GM19372 (cell line): Measurements from ENCODE around the gene IPO11.
"Not testable (repeated sequence)": the region's sequence is repeated elsewhere in the genome, so short reads cannot be mapped to it uniquely, and the experiment has no call there.

Experiments
- ATAC-seq: cut with Tn5 transposase; IDR thresholded peaks from one replicate; pipeline ENCODE4 v1.9.1; 2021; ENCODE audit warnings: mild to moderate bottlenecking, low read depth, moderate library complexity; ENCODE audit not compliant: unreplicated experiment

IPO11 gene

DNA sequence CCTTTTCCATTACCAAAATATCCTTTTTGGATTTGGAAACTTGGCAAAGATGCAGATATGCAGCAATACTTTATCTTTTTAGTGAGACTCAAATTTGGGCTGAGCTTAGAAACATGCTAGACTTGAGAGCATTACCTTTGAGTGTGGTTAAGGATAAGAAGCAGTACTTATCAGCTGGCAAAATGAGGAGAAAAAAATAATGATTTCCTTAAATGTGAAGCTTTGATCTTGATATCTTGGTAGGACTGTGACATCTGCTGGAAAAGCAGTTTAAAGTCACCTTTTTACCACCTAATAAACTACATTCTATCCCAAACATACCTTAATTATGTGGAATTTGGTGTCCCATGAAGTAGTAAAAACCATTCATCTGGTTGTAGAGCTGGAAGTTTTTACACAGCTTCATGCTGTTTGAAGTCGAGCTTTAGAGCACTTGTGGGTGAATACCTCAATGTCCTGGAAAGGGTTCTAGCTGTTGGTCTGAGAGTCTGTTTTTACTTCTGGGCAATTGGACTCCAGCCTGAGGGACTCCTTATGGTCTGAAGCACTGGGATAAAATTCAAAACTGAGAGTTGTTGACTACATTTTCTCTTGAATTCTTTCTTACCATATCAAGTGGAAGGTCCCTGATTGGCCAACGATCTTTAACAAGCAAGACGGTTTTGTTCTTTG lies 219.5 kb downstream of the IPO11 start:
- no peak for ATAC-seq

DNA sequence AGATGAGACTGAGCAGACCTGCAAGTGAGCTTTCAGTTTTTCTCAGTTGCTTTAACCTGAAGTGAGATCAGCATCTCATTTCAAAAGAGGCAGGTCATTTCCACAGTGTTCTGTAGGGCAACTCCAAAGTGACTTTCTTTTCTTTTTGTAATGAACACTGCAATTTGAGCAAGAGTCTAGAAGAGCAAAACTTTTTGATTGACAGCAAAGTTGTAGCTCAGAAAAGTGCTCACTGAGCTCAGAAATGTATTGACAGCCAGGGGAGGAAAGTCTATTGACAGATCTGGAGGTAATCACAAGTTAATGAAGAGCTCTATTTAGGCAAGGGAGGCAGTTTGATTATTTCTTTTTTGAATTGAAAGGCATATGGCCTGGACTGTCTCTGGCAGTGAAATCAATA lies 220.7 kb downstream of the IPO11 start:
- ATAC-seq: no peak

DNA sequence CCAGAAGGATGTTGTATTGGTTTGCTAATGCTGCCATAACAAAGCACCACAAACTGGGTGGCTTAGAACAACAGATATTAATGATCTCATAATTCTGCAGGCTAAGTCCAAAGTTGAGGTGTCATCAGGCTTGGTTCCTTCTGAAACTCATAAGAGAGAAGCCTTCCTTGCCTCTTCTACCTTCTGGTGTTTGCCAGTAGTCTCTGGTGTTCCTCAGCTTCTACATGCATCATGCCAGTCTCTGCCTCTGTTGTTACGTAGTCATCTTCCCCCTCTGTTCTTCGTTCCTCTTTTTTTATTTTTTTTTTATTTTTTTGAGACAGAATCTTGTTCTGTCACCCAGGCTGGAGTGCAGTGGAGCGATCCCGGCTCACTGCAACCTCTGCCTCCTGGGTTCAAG lies 227.9 kb downstream of the IPO11 start:
- no peak for ATAC-seq

DNA sequence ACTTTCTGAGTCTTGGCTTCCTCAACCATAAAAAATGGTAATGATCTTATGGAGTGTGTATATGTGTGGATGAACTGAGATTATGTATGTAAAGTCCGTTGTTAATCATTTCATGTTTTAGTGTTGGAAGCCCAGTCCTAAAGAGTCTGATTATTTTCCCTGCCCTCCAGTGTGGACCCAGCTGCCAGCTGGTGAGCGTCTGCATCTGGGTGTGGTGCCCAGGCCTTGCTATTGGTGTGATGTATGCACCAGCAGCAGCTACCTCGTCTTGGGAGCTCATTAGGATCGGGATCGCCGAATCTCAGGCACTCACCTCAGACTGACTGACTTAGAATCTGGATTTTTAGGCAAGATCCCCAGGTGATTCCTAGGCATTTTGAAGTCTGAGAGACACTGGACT lies 229.9 kb downstream of the IPO11 start:
- ATAC-seq: no peak

DNA sequence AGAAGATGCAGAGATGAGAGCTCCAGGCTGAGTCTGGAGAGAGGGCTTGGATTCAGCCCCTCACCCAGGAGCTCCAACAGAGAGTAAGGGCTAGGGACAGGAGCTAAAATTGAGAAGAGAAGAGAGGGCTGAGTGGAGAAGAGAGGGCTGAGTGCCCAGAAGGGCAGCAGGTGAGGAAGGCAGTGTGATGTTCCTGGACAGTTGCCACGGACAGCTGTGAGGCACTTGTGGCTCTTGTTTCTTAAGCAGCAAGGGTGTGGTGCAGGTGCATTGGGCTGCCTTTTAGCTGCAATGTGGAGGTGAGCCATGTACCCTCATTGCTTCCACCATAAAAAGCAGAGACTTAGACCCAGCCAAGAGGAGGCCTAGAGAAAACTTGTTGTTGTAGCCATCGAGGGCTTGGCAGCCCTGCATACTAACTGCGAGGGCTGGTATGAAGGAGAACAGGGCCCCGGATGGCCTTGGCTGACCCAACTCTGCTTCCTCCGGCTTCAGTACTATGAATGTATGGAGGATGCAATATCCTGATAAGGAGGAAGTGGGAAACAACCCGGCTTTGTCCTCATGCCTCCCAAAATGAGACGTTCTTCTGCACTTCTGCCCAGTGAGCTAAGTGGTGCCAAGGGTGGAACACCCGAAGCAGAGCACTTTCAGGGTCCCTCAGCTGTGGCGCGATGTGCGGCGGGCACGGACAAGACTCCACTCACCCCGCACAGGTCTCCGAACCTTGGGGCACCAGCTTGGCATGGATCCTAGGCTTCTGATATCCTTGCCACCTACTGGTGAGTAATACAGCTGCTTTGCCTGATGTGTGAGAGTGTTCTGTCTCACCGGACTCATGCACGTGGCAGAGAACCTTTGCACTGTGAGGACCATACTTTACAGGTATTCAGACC lies 231.2 kb downstream of the IPO11 start:
- no peak for ATAC-seq

DNA sequence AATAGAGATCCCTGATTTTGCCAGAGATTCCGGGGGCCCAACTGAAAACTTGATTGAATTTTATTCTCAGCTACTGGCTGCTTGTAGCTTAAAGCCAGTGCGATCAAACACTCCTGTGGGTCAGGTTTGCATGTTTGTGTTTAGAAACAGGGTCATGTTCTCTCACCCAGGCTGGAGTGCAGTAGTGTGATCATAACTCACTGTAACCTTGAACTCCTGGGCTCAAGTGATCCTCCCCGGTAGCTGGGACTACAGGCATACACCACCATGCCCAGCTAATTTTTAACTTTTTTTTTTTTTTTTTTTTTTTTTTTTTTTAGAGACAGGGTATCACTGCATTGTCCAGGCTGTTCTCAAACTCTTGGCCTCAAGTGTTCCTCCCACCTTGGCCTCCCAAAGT lies 232.7 kb downstream of the IPO11 start:
- no peak for ATAC-seq

DNA sequence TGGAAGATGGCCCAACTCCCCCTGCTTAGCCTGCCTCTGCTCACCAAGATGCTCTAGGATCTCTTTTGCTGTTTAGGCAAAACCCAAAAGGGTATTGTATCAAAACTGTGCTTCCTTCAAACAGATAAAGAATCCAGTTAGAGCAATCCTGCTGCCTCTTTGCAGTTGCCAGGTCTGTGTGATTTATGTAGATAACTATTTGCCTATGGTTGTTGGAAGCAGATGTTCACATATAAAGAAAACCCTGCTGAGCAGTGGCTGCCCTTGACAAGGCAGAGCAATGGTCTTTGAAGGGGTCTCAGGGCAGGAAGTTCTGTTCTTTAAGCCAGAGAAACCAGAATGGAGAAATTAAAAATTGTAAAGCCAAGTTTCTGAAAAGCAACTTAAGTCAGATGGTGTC lies 234.7 kb downstream of the IPO11 start:
- ATAC-seq: no peak

DNA sequence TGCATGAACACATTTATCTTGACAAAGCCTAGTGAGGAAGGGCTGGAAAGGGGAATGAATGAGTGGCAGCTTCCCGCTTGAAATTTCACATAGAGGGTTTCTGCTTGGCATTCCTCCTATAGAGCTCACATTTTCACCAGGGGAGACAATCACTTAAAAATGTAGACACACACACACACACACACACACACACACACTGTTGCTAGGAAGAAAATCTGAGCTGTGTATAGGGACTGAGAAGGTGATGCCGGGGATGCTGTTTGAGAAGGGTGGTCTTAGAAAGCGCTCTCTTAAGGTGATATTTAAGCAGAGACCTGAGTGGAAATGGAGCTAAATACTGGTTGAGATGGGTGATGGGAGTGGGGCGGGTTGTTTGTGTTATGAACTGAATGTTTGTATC lies 236.5 kb downstream of the IPO11 start:
- no peak for ATAC-seq

DNA sequence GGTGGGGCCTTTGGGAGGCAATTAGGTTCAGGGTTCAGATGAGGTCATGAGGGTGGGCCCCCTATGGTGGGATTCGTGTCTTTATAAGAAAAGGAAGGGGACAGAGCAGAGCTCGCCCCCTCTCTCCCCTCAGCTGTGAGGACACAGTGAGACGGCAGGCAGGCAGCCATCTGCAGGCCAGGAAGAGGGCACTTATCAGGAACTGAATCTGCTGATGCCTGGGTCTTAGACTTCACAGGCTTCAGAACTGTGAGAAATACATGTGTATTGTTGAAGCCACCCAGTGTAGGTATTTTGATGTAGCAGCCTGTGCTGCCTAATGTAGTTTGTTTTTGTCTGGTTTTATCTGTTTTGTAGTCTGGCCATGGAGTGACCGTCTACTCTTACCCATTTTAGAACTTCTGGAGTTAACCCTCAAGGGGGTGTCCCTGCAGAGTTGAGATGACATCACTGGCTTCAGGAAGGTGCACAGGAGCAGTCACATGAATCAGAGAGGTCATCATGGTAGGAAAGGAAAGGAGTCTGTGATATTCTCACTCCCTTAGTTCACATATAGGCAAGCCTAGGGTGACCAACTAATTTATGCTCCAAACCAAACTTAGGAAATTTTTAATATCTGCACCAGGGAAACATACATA lies 237.0 kb downstream of the IPO11 start:
- no peak for ATAC-seq

DNA sequence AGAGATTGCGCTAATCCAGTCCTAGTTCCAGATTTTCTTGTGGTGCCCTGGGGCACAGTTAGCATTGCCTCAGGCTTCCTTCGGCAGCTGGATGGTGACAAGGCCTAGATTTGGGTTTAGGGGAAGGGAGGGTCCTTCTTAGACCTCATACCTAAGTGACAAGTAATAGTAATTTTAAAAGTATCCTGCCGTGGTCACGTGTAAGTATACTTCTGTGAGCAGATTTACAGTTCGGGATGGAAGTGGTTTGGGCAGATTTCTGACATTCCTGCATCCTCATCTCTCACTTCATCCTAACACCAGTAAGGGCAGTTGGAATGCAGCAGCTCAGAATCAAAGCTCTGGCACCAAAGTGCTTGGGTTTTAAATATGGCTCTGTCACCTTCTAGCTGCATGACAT lies 237.6 kb downstream of the IPO11 start:
- no peak for ATAC-seq

DNA sequence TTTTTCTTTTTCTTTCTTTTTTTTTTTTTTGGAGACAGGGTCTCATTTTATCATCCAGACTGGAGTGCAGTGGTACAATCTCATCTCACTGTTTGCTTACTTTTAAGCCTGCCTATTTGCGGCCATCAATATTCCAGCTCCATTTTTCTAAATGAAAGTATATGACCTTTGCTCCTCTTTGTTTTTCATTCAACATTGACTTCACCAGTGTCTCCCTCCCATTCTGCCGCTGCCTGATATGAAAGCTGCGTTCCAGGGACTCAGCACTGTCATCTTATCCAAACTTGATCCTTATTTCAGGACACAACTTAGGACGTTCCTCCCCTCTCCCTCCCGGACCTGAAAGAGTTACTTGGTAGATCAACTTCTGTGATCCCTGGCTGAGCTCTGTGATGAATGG lies 239.7 kb downstream of the IPO11 start:
- no peak for ATAC-seq

DNA sequence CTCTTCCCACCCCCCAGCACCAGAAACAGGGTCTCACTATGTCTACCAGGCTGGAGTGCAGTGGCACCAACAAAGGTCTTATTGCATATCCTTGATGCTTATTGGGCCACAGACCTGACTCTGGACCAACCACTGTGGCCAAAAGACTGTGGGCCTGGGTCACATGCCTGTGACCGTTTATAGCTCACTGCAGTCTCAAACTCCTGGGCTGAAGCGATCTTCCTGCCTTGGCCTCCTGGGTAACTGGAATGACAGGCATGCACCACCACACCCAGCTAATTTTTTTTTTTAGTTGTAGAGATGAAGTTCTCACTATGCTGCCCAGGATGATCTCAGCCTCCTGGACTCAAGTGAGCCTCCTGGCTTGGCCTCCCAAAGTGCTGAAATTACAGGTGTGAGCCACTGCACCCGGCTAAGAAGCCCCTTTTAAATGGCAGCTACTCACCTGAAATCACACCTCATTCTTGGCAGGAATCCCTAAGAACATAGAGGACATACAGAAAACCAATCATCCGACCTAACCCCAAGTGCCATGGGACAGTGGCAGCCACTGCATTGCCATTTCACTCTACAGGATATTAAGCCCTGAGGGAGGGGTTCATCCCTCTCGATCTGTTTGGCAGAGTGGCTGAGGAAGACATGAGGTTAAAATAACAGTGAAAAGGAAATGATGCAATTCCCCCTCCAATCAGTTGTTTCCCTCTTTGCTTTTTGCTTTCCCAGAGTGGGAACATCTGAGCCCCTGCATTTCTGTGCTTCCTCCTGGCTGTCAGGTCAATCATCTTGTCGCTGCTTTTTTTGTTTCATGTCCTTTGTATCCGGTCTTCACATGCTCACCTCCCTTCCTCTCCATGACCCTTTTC lies 240.7 kb downstream of the IPO11 start:
- no peak for ATAC-seq

DNA sequence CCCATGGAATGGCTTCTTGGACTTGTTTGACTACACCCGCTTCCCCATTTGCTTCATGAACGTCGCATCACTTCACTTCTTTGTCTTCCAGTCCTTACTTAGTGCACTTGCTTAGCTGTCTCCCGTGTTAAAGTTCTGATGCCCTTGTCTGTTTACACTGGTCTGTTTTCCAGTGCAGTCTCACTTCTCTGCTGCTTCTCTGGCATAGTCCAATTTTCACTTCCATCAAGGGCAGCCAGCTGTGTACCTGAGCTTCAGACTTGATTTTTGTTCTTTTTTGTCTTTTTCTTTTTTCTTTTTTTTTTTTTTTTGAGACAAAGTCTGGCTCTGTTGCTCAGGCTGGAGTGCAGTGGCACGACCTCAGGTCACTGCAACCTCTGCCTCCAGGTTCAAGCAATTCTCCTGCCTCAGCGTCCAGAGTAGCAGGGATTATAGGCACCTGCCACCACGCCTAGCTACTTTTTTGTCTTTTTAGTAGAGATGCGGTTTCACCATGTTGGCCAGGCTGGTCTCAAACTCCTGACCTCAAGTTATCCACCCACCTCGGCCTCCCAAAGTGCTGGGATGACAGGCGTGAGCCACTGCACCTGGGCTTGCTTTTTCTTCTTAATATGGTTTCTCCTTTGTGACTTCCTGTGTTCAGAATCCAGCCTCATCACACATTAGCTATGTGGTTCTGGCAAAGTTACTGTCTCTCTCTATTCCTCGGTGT lies 241.5 kb downstream of the IPO11 start:
- ATAC-seq: no peak

DNA sequence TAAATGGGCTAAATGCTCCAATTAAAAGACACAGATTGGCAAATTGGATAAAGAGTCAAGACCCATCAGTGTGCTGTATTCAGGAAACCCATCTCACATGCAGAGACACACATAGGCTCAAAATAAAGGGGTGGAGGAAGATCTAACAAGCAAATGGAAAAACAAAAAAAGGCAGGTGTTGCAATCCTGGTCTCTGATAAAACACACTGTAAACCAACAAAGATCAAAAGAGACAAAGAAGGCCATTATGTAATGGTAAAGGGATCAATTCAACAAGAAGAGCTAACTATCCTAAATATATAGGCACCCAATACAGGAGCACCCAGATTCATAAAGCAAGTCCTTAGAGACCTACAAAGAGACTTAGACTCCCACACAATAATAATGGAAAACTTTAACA lies 245.2 kb downstream of the IPO11 start:
- not testable (repeated sequence) for ATAC-seq

DNA sequence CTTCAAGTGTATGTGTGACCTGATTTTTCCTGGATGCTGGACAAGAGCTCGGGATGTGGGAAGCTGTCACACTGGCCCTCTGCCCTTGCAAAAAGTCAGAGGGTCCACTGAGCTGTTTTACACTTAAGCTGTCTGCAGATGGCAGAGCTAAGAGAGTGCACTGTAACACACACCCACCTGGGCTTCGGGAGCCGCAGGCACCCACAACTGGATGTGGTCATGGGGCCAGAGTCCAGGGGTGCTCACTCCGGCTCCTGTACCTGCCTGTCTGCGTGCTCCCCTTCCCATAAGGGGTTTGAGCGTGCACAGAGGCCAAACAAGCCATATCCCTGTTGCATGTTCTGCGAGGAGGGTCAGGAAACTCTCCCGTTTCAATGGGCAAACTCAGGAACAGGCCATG lies 248.6 kb downstream of the IPO11 start:
- no peak for ATAC-seq

DNA sequence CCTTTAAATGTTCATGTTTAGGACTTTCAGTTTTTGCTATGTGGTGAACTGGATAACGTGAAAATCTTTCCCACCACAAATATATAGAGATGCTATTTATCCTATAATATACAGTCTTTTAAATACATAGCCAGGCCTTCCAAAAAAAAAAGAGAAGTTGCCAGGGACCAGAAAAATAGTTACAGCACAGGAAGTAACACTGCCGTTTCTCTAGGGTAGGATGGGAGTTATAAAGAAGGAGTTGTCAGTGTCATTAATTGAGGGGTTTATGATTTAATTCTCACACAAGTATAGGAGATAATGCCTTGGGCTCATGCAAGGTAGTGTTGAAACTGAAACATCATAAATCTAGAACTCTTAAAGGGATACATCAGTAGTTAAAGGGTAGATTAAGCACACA lies 250.0 kb downstream of the IPO11 start:
- ATAC-seq: no peak

DNA sequence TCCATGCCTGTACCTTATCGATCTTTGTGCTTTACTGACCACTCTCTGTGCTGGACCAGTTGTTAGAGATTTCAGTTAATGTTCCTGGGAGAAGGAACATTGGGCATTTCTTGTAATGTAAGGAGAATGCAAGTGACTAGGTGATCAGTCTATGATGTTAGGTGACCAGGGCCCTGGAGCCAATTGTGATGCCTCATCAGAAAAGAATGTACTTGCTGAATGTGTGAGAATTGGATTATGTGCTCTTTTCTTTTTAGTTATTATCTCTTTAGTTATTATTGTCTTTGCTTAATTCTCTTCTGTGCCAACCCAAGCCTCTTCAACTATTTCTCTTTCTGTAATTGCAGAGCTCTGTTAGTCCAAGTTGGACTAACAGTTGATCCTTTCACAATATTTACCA lies 258.9 kb downstream of the IPO11 start:
- no peak for ATAC-seq

DNA sequence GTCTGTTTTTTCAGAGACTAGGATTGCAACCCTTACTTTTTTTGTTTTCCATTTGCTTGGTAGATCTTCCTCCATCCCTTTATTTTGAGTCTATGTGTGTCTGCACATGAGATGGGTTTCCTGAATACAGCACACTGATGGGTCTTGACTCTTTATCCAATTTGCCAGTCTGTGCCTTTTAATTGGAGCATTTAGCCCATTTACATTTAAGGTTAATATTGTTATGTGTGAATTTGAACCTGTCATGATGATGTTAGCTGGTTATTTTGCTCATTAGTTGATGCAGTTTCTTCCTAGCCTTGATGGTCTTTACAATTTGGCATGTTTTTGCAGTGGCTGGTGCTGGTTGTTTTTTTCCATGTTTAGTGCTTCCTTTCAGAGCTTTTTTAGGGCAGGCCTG lies 264.0 kb downstream of the IPO11 start:
- ATAC-seq: not testable (repeated sequence)
